Lung (tissue), 12 donors: ENCODE measurements around the gene ALPK1. TPM values are rescaled to one million over a fixed set of nuclear protein-coding genes. Genes with fewer than 3 reads are reported as not detected.

Experiments
- ATAC-seq: fragments of 200-7000 bp; cut with Tn5 transposase; one replicate; pipeline ENCODE4 v1.9.1; 2020; ENCODE audit warnings: moderate number of reproducible peaks; ENCODE audit not compliant: insufficient read depth, low FRiP score
- DNase-seq, 3 donors: peaks; one replicate each; pipeline ENCODE4 v3.0.0-alpha.2; 2013 to 2017
- H3K27ac ChIP-seq, 2 donors: one replicate each; pipeline ENCODE4 v1.5.1; 2013; ENCODE audit warnings: mild to moderate bottlenecking in 2 of 2, moderate library complexity in 2 of 2, control low read depth in 1 of 2, inconsistent platforms in 1 of 2, low read depth in 1 of 2, low read length in 1 of 2
- H3K27me3 ChIP-seq, 3 donors: one replicate each; pipeline ENCODE4 v1.5.1; 2013; ENCODE audit warnings: low read length in 2 of 3; ENCODE audit not compliant: control insufficient read depth in 3 of 3, insufficient read depth in 3 of 3
- H3K36me3 ChIP-seq, 4 donors: one replicate each; pipeline ENCODE4 v1.5.1; 2013; ENCODE audit warnings: low read length in 4 of 4, mild to moderate bottlenecking in 1 of 4, moderate library complexity in 1 of 4; ENCODE audit not compliant: control insufficient read depth in 4 of 4, insufficient read depth in 4 of 4
- H3K4me1 ChIP-seq, 5 donors: one replicate each; pipeline ENCODE4 v1.5.1; 2013; ENCODE audit warnings: low read length in 5 of 5, mild to moderate bottlenecking in 2 of 5, moderate library complexity in 1 of 5; ENCODE audit not compliant: control insufficient read depth in 5 of 5, insufficient read depth in 5 of 5
- H3K4me3 ChIP-seq: one replicate; pipeline ENCODE4 v1.5.1; 2013; ENCODE audit warnings: mild to moderate bottlenecking, control low read depth, moderate library complexity
- H3K9ac ChIP-seq, 2 donors: one replicate each; pipeline ENCODE4 v1.5.1; 2013; ENCODE audit warnings: low read length in 2 of 2, control low read depth in 1 of 2; ENCODE audit not compliant: insufficient read depth in 1 of 2
- H3K9me3 ChIP-seq, 4 donors: one replicate each; pipeline ENCODE4 v1.5.1; 2013; ENCODE audit warnings: low read length in 3 of 4, mild to moderate bottlenecking in 1 of 4, moderate library complexity in 1 of 4; ENCODE audit not compliant: control insufficient read depth in 4 of 4, insufficient read depth in 3 of 4
- CTCF ChIP-seq: IDR thresholded peaks from 2 replicates; pipeline ENCODE4 v1.5.1; 2012; ENCODE audit warnings: mild to moderate bottlenecking; ENCODE audit errors: control extremely low read depth, extremely low read depth
- WGBS, 2 donors: extraction: QIAGEN DNeasy Blood & Tissue Kit; methylation state at CpG; one replicate each; pipeline ENCODE4 v1.1.7; 2013; 5-methylcytosine and 5-hydroxymethylcytosine counted together
- polyA plus RNA-seq, 2 donors: library from polyadenylated mRNA; stranded (reverse); fragments of 200-250 nt; gene quantifications; one replicate each; pipeline ENCODE4 v1.2.1, GENCODE V29; 2013
- total RNA-seq, 2 donors: library from RNA; depleted of rRNA in 1 of 2; stranded (reverse); fragments of >200 nt in 1 of 2; gene quantifications; one replicate each; pipeline ENCODE4 v1.2.1, GENCODE V29; 2014 to 2021
- donor health status: control.
- donor health status: control.
- donor health status: Bipolar disorder and iron deficiency.
- donor health status: healthy.
- donor health status: DM: yes; HTN: yes; CAD: no.

ALPK1 gene
- total and polyA plus RNA-seq, 4 donors = 8.9 to 57.2 (median 23.4) TPM

DNA sequence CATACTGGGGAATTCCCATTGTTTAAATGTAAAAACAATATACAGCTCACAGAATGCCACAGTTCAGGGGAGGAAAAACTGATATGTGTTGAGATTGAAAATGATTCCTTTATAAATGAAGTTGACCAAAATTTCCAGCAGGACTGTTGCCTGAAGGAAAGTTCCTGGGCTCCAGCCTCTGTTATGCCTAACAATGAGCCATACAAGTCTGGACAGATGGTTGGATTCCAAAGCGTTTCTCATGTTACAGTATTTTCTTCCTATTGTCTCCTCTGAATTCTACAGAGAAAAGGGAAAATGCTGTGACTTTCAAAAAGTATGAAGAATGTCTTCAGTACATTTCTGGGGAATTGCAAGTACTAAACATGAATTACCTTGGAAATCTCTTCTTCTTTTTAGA, 73.3 kb downstream of the ALPK1 start:
- Histone ChIP-seq H3K4me1 (no peaks in the 10 kb centered on the region), H3K27me3 (no peaks in the 10 kb centered on the region), H3K36me3 (no peaks in the 10 kb centered on the region), H3K27ac (no peak overlapping the region), H3K4me3 (no peak overlapping the region), H3K9me3 (peaks cover 0 to 5% (median 0%) of the 10 kb centered on the region in 4 donors), H3K9ac (no peak overlapping the region)
- WGBS, 2 donors = 86 to 87% methylated on average over 1 of the region's 1 CpG
- ATAC-seq (no peak), DNase-seq (no peak)
- no peak for TF ChIP-seq CTCF

DNA sequence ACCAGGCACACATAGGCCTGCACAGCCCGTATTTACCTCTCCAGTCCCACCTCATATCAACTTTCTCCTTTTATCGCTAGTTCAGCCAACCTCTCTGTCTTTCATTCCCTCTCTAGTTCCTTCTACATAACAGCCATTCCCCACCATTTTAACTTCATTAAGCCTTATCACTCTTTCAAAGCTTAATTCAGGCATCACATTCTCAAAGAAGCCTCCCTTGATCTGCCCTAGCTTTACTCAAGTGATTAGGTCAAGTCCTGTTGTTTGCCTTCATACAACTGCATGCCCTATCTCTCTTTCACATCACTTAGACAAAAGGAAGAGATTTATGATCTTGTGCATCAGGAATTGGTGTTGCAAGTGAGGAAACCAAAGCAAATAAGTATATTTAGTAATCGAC, 74.2 kb downstream of the ALPK1 start:
- DNase-seq (no peak), ATAC-seq (no peak)
- Histone ChIP-seq H3K4me3 (no peak overlapping the region), H3K9ac (no peak overlapping the region), H3K4me1 (no peaks in the 10 kb centered on the region), H3K36me3 (no peaks in the 10 kb centered on the region), H3K27me3 (no peaks in the 10 kb centered on the region), H3K9me3 (peaks cover 0 to 5% (median 0%) of the 10 kb centered on the region in 4 donors), H3K27ac (no peak overlapping the region)
- no peak for TF ChIP-seq CTCF
- 89 to 92% methylated on average over 3 of the region's 3 CpGs for WGBS, 2 donors

DNA sequence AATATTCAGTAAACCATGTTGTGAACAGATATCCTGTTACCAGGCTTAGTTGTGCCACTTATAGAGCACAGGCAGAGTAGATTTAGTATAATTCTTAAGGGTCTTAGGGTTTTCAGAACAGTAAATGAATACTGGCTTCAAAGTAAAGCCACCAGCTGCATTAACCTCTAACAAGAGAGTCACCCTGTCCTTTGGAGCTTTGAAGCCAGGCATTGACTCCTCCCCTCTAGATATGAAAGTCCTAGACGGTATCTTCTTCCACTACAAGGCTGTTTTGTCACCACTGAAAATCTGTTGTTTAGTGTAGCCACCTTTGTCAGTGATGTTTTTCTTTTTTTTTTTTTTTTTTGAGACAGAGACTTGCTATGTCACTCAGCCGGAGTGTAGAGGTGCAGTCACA, 77.7 kb downstream of the ALPK1 start:
- no peak overlapping the region for H3K9ac ChIP-seq
- 90 to 91% methylated on average over 2 of the region's 2 CpGs for WGBS, 2 donors
- TF ChIP-seq CTCF = no peak
- H3K4me3 ChIP-seq = no peak overlapping the region
- H3K27ac ChIP-seq = no peak overlapping the region
- no peaks in the 10 kb centered on the region for H3K4me1 ChIP-seq
- H3K27me3 ChIP-seq = no peaks in the 10 kb centered on the region
- H3K9me3 ChIP-seq = no peaks in the 10 kb centered on the region
- peaks cover 0 to 6% (median 5%) of the 10 kb centered on the region in 4 donors for H3K36me3 ChIP-seq
- no peak for DNase-seq
- ATAC-seq = no peak

DNA sequence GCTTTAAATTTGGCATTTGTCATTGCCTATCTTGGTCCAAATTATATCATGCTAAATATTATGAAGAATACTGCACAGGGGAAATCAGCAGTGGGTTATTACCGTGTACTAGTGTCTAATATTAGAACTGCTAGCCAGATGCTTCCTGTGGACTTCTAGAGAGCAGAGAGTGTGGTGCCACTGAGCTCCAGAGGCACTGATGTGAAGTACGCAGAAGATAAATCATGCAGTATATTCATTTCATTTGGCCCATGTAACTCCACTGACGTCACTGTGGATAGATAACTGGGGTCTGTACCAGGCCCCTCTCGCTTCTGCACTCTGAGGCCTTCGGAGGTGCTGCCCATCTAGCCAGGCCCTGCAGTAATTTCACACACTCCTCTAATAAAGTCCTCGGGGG, 80.0 kb downstream of the ALPK1 start:
- Histone ChIP-seq H3K4me1 (no peaks in the 10 kb centered on the region), H3K27me3 (no peaks in the 10 kb centered on the region), H3K9ac (no peak overlapping the region), H3K36me3 (peaks cover 0 to 7% (median 5%) of the 10 kb centered on the region in 4 donors), H3K27ac (no peak overlapping the region), H3K4me3 (no peak overlapping the region), H3K9me3 (no peaks in the 10 kb centered on the region)
- 75 to 76% methylated on average over 6 of the region's 6 CpGs for WGBS, 2 donors
- TF ChIP-seq CTCF = no peak
- ATAC-seq (no peak), DNase-seq (no peak)
